SK-N-SH (cell line): ENCODE results near the gene BNIP1. TPM values are rescaled to one million over a fixed set of nuclear protein-coding genes. Genes with fewer than 3 reads are reported as not detected.

Experiments
- CTCF ChIA-PET: fragments of 300-600, 350-600 bp; formaldehyde crosslinking; extraction: SDS; loops from one replicate; lab custom pipeline; 2021; lab: Yijun Ruan, JAX
- POLR2A ChIA-PET: fragments of 350-600 bp; sonication (Branson Sonifier 250); formaldehyde crosslinking; extraction: SDS; loops from one replicate; lab custom pipeline; 2020; ENCODE audit warnings: antibody characterized with exemption, inconsistent platforms; lab: Yijun Ruan, JAX
- DNase-seq: peaks from one replicate; pipeline ENCODE4 v3.0.0; 2012
- H2AFZ ChIP-seq: fragments of 200-600 bp; sonication (generic); 2 replicates; pipeline ENCODE4 v1.8.1; 2016; ENCODE audit warnings: antibody characterized with exemption, mild to moderate bottlenecking, low read depth
- H3F3A ChIP-seq: fragments of 200-600 bp; sonication (generic); replicated peaks from 2 replicates; pipeline ENCODE3; 2016; ENCODE audit warnings: antibody characterized with exemption, mild to moderate bottlenecking; ENCODE audit not compliant: insufficient read depth
- H3K27ac ChIP-seq, 2 experiments: fragments of 200-500 bp in 1 of 2; fragments of 200-600 bp in 1 of 2; sonication (Bioruptor generic) in 1 of 2; sonication (generic), shearing (Covaris generic) in 1 of 2; 2 replicates each; pipeline versions ENCODE4 v1.5.1 to v1.6.1; 2014 to 2016; ENCODE audit warnings: low read depth in 2 of 2, inconsistent platforms in 1 of 2, low read length in 1 of 2, mild to moderate bottlenecking in 1 of 2, mixed read lengths in 1 of 2
- H3K27me3 ChIP-seq: fragments of 200-600 bp; sonication (generic), shearing (Covaris generic); 2 replicates; pipeline ENCODE4 v1.6.1; 2016; ENCODE audit warnings: mixed run types; ENCODE audit not compliant: insufficient read depth
- H3K36me3 ChIP-seq, 2 experiments: fragments of 200-500 bp in 1 of 2; fragments of 200-600 bp in 1 of 2; sonication (Bioruptor generic) in 1 of 2; sonication (generic) in 1 of 2; replicated peaks in 1 of 2; 2 replicates each; pipeline versions ENCODE3 to v1.5.1; 2014 to 2016; ENCODE audit warnings: low read length in 1 of 2, mild to moderate bottlenecking in 1 of 2; ENCODE audit not compliant: insufficient read depth in 2 of 2, control insufficient read depth in 1 of 2
- H3K4me1 ChIP-seq, 2 experiments: fragments of 200-500 bp in 1 of 2; fragments of 200-600 bp in 1 of 2; sonication (Bioruptor generic) in 1 of 2; sonication (generic), shearing (Covaris generic) in 1 of 2; 2 replicates each; pipeline versions ENCODE4 v1.5.1 to v1.6.1; 2014 to 2016; ENCODE audit warnings: low read depth in 1 of 2, low read length in 1 of 2, mixed run types in 1 of 2; ENCODE audit not compliant: insufficient read depth in 2 of 2, control insufficient read depth in 1 of 2
- H3K4me2 ChIP-seq: fragments of 200-600 bp; sonication (generic), shearing (Covaris generic); 2 replicates; pipeline ENCODE4 v1.6.1; 2017; ENCODE audit warnings: mixed run types
- H3K4me3 ChIP-seq, 2 experiments: fragments of 200-500 bp in 1 of 2; fragments of 200-600 bp in 1 of 2; sonication (Bioruptor generic) in 1 of 2; sonication (generic), shearing (Covaris generic) in 1 of 2; 2 replicates each; pipeline versions ENCODE4 v1.5.1 to v1.8.1; 2014 to 2016; ENCODE audit warnings: low read depth in 2 of 2, inconsistent platforms in 1 of 2, low read length in 1 of 2, mild to moderate bottlenecking in 1 of 2, mixed read lengths in 1 of 2, moderate library complexity in 1 of 2
- H3K79me2 ChIP-seq: fragments of 200-600 bp; sonication (generic); 2 replicates; pipeline ENCODE4 v1.8.1; 2017; ENCODE audit warnings: mild to moderate bottlenecking; ENCODE audit not compliant: insufficient read depth
- H3K9ac ChIP-seq: fragments of 200-600 bp; sonication (generic); 2 replicates; pipeline ENCODE4 v1.6.1; 2017; ENCODE audit warnings: mixed run types
- H3K9me2 ChIP-seq: fragments of 200-600 bp; sonication (generic); 2 replicates; pipeline ENCODE4 v1.6.1; 2017; ENCODE audit warnings: mixed run types
- H3K9me3 ChIP-seq: fragments of 200-600 bp; sonication (generic); 2 replicates; pipeline ENCODE4 v1.6.1; 2017; ENCODE audit warnings: mixed run types, mild to moderate bottlenecking, moderate library complexity
- H4K20me1 ChIP-seq: fragments of 200-600 bp; sonication (generic); 2 replicates; pipeline ENCODE4 v1.6.1; 2017; ENCODE audit warnings: mild to moderate bottlenecking, mixed run types; ENCODE audit not compliant: insufficient read depth
- FOXJ3 ChIP-seq: sonication (generic); formaldehyde crosslinking; IDR thresholded peaks from 2 replicates; pipeline ENCODE4 v1.5.1; 2020; ENCODE audit warnings: mild to moderate bottlenecking, missing genetic modification reagents
- GABPA ChIP-seq: IDR thresholded peaks from 2 replicates; pipeline ENCODE4 v1.4.0; 2012; ENCODE audit warnings: low read depth, mild to moderate bottlenecking
- GATA2 ChIP-seq: sonication (generic); formaldehyde crosslinking; IDR thresholded peaks from 2 replicates; pipeline ENCODE4 v1.5.0; 2020; ENCODE audit warnings: mild to moderate bottlenecking, missing genetic modification reagents
- JUND ChIP-seq: IDR thresholded peaks from 2 replicates; pipeline ENCODE4 v1.4.0; 2012
- MXI1 ChIP-seq: IDR thresholded peaks from 2 replicates; pipeline ENCODE4 v1.6.1; 2012; ENCODE audit warnings: mild to moderate bottlenecking, low read depth, low read length, improper control_type of control experiment
- NRF1 ChIP-seq: IDR thresholded peaks from 2 replicates; pipeline ENCODE4 v1.6.1; 2012; ENCODE audit warnings: low read depth, mild to moderate bottlenecking, low read length
- POLR2AphosphoS5 ChIP-seq: IDR thresholded peaks from 2 replicates; pipeline ENCODE4 v1.6.1; 2012; ENCODE audit warnings: low read depth, low read length
- RCOR1 ChIP-seq: fragments of 150-350 bp; IDR thresholded peaks from 2 replicates; pipeline ENCODE4 v1.6.1; 2017; ENCODE audit warnings: antibody characterized with exemption, low read length
- RXRA ChIP-seq: IDR thresholded peaks from 2 replicates; pipeline ENCODE4 v1.4.0; 2012; ENCODE audit warnings: low read depth, mild to moderate bottlenecking, borderline replicate concordance
- TCF12 ChIP-seq: IDR thresholded peaks from 2 replicates; pipeline ENCODE4 v1.4.0; 2012
- YY1 ChIP-seq: IDR thresholded peaks from 2 replicates; pipeline ENCODE4 v1.4.0; 2012; ENCODE audit warnings: low read depth, mild to moderate bottlenecking
- WGBS: methylation state at CpG from one replicate; pipeline ENCODE4 v1.1.6; 2017; ENCODE audit warnings: low lambda C conversion rate; 5-methylcytosine and 5-hydroxymethylcytosine counted together
- polyA plus RNA-seq, 3 experiments: library from polyadenylated mRNA; depleted of rRNA; stranded (reverse); fragments of >200 nt; gene quantifications; 2 replicates each; pipeline ENCODE4 v1.2.3, GENCODE V29; 2012
- TF ChIP-seq, protein P1 (sequence below): fragments of 200-600 bp; sonication (generic); IDR thresholded peaks from 2 replicates; pipeline ENCODE4 v1.6.1; 2017; ENCODE audit warnings: antibody characterized with exemption, mild to moderate bottlenecking, moderate library complexity
- TF ChIP-seq, protein P2 (sequence below): IDR thresholded peaks from 2 replicates; pipeline ENCODE4 v1.4.0; 2012; ENCODE audit warnings: low read depth
- TF ChIP-seq, protein P3 (sequence below): IDR thresholded peaks from 2 replicates; pipeline ENCODE4 v1.4.0; 2012; ENCODE audit warnings: low read depth, borderline replicate concordance

Gene BNIP1
- polyA plus RNA-seq, 1 of the 3 experiments (the other 2 are of a cell fraction) = 16.7 TPM

DNA sequence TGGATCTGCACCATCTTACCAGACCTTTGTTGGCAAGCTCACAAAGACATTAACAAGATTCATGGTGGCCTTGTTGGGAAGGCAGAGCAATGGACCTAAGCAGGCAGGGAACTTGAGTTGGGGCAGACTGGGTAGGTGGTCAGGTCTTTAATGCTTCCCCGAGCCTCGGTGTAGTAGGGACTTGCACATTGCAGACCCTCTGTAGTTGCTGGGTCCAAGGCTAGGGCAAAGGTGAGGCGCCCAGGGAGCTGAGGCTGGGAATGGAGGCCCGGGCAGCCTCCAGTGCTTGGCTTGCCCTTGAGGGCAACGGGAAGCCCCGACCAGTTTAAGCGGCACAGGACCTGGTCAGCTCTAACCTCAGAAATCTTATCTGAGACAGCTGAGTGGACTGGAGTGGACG lies 66.5 kb downstream of the BNIP1 start:
- Histone ChIP-seq H2AFZ (no peak overlapping the region), H4K20me1 (no peaks in the 10 kb centered on the region), H3F3A (no peaks in the 10 kb centered on the region), H3K4me2 (no peak overlapping the region), H3K79me2 (no peaks in the 10 kb centered on the region), H3K4me1 (no peaks in the 10 kb centered on the region), H3K4me3 (no peak overlapping the region), H3K9me3 (no peaks in the 10 kb centered on the region), H3K36me3 (no peaks in the 10 kb centered on the region), H3K9me2 (no peaks in the 10 kb centered on the region), H3K9ac (no peak overlapping the region), H3K27ac (no peak overlapping the region), H3K27me3 (peaks cover 77% of the 10 kb centered on the region)
- DNase-seq = no peak
- TF ChIP-seq FOXJ3 (no peak), TCF12 (no peak), YY1 (no peak), JUND (no peak), GABPA (no peak), RXRA (no peak), POLR2AphosphoS5 (no peak)
- CTCF ChIA-PET = no interaction called here
- 8% methylated on average over 4 of the region's 8 CpGs for WGBS
- POLR2A ChIA-PET = no interaction called here

GRCh38 chr5:173211284-173211683 lies 67.0 kb downstream of the BNIP1 start:
- no peaks in the 10 kb centered on the region for H3K36me3 ChIP-seq
- ChIA-PET CTCF (no interaction called here), POLR2A (no interaction called here)
- WGBS = 25% methylated on average over 6 of the region's 6 CpGs
- no peaks in the 10 kb centered on the region for H3K9me2 ChIP-seq
- no peak overlapping the region for H3K9ac ChIP-seq
- H3K27ac ChIP-seq = no peak overlapping the region
- H3K9me3 ChIP-seq = no peaks in the 10 kb centered on the region
- no peaks in the 10 kb centered on the region for H3K79me2 ChIP-seq
- no peak overlapping the region for H2AFZ ChIP-seq
- no peaks in the 10 kb centered on the region for H3K4me1 ChIP-seq
- H3F3A ChIP-seq = no peaks in the 10 kb centered on the region
- no peak for DNase-seq
- H3K27me3 ChIP-seq = peaks cover 76% of the 10 kb centered on the region
- no peak overlapping the region for H3K4me2 ChIP-seq
- TF ChIP-seq GABPA (no peak), TCF12 (no peak), RCOR1 (no peak), MXI1 (no peak), NRF1 (no peak), GATA2 (CRISPR knock-in tag) (no peak)
- TF ChIP-seq, protein P1, sequence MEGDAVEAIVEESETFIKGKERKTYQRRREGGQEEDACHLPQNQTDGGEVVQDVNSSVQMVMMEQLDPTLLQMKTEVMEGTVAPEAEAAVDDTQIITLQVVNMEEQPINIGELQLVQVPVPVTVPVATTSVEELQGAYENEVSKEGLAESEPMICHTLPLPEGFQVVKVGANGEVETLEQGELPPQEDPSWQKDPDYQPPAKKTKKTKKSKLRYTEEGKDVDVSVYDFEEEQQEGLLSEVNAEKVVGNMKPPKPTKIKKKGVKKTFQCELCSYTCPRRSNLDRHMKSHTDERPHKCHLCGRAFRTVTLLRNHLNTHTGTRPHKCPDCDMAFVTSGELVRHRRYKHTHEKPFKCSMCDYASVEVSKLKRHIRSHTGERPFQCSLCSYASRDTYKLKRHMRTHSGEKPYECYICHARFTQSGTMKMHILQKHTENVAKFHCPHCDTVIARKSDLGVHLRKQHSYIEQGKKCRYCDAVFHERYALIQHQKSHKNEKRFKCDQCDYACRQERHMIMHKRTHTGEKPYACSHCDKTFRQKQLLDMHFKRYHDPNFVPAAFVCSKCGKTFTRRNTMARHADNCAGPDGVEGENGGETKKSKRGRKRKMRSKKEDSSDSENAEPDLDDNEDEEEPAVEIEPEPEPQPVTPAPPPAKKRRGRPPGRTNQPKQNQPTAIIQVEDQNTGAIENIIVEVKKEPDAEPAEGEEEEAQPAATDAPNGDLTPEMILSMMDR = no peak
- TF ChIP-seq, protein P2, sequence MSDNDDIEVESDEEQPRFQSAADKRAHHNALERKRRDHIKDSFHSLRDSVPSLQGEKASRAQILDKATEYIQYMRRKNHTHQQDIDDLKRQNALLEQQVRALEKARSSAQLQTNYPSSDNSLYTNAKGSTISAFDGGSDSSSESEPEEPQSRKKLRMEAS = no peak
- TF ChIP-seq, protein P3, sequence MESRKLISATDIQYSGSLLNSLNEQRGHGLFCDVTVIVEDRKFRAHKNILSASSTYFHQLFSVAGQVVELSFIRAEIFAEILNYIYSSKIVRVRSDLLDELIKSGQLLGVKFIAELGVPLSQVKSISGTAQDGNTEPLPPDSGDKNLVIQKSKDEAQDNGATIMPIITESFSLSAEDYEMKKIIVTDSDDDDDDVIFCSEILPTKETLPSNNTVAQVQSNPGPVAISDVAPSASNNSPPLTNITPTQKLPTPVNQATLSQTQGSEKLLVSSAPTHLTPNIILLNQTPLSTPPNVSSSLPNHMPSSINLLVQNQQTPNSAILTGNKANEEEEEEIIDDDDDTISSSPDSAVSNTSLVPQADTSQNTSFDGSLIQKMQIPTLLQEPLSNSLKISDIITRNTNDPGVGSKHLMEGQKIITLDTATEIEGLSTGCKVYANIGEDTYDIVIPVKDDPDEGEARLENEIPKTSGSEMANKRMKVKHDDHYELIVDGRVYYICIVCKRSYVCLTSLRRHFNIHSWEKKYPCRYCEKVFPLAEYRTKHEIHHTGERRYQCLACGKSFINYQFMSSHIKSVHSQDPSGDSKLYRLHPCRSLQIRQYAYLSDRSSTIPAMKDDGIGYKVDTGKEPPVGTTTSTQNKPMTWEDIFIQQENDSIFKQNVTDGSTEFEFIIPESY = no peak
- no peak overlapping the region for H3K4me3 ChIP-seq
- H4K20me1 ChIP-seq = no peaks in the 10 kb centered on the region
